Uterus (tissue), 4 donors: Measurements from ENCODE around the gene PRXL2A. TPM values are rescaled to one million over a fixed set of nuclear protein-coding genes. Genes with fewer than 3 reads are reported as not detected.
"Not testable (repeated sequence)": the region's sequence is repeated elsewhere in the genome, so short reads cannot be mapped to it uniquely, and the experiment has no call there.

ENCODE experiments used
- DNase-seq, 2 donors: peaks; one replicate each; pipeline ENCODE4 v3.0.0-alpha.2; 2019 to 2020
- H3K27ac ChIP-seq, 2 donors: fragments of 200-600 bp; sonication (generic); 1 replicate in 1 of 2; 2 replicates in 1 of 2; pipeline ENCODE4 v1.5.1; 2016 to 2018
- H3K27me3 ChIP-seq, 2 donors: fragments of 200-600 bp; sonication (generic); one replicate each; pipeline ENCODE4 v1.5.1; 2018 to 2019; ENCODE audit warnings: control low read depth in 1 of 2
- H3K36me3 ChIP-seq, 2 donors: fragments of 200-600 bp; sonication (generic); one replicate each; pipeline ENCODE4 v1.5.1; 2019; ENCODE audit warnings: control low read depth in 1 of 2
- H3K4me1 ChIP-seq, 2 donors: fragments of 200-600 bp; sonication (generic); one replicate each; pipeline ENCODE4 v1.5.1; 2018 to 2019; ENCODE audit warnings: control low read depth in 1 of 2
- H3K4me3 ChIP-seq, 2 donors: fragments of 200-600 bp; sonication (generic); 1 replicate in 1 of 2; 2 replicates in 1 of 2; pipeline ENCODE4 v1.5.1; 2018 to 2019; ENCODE audit warnings: mild to moderate bottlenecking in 1 of 2
- H3K9me3 ChIP-seq, 2 donors: fragments of 200-600 bp; sonication (generic); one replicate each; pipeline ENCODE4 v1.5.1; 2019; ENCODE audit warnings: control low read depth in 1 of 2
- POLR2A ChIP-seq, 2 donors: fragments of 450-650 bp; IDR thresholded peaks; one replicate each; pipeline ENCODE4 v1.6.1; 2016; ENCODE audit warnings: antibody characterized with exemption in 2 of 2, mild to moderate bottlenecking in 1 of 2, moderate library complexity in 1 of 2
- intact Hi-C: fragments of 100-400 bp; cut with DNase I; formaldehyde crosslinking; loops from one replicate; pipeline ENCODE4 v1.15.1; 2023; ENCODE audit warnings: low total_unique reads
- total RNA-seq, 4 donors: library from RNA; depleted of rRNA in 3 of 4; stranded (reverse); fragments of >200 nt in 3 of 4; gene quantifications; one replicate each; pipeline versions ENCODE4 v1.1.0 to v1.2.4, GENCODE V29; 2014 to 2023
- TF ChIP-seq, protein P1 (sequence below), 4 experiments: fragments of 200-600 bp in 2 of 4; fragments of 450-650 bp in 2 of 4; sonication (generic) in 2 of 4; IDR thresholded peaks; one replicate each; pipeline ENCODE4 v1.5.1; 2016 to 2019; ENCODE audit warnings: antibody characterized with exemption in 4 of 4, mild to moderate bottlenecking in 2 of 4, moderate library complexity in 1 of 4
- donor health status: DM: yes; HTN: yes; CAD: no.

PRXL2A gene
- total RNA-seq, 4 donors from 2014 or later, result 12.3 to 70.7 (median 50.9) TPM

DNA sequence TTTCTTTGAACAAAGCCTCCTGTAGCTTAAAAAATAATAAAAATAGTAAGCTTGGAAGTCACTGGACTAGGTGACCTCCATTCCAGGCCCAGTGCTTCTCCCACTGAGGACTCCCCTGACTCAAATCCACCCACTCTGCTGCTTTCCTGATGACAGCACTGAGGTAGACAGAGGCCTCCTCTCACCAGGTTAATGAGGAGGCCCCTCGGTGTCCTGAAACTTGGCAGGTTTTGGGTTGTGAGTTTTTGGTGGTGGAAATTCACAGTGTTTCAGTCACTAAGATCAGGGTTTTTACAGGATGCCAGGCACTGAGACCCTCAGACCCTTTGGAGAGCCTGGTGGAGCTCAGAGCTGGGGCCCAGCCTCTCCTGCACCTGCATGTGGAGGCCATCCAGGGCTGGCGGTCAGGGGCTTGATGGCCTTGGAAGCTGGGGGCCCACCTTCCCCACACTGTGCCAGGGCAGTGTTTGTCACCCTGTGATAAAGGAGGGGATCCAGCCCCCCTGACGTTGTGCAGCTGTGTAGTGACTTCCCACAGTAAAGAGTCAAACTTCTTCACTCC lies 64.8 kb downstream of the PRXL2A start:
- no peak for DNase-seq
- Histone ChIP-seq H3K4me1 (peaks cover 0 to 3% of the 10 kb centered on the region in 2 donors), H3K27ac (peak overlapping the region in 1 of 2 donors; percentile 1), H3K27me3 (no peaks in the 10 kb centered on the region), H3K36me3 (no peaks in the 10 kb centered on the region), H3K4me3 (no peak overlapping the region), H3K9me3 (peaks cover 0 to 2% of the 10 kb centered on the region in 2 donors)
- intact Hi-C loops, result no loop called here
- TF ChIP-seq POLR2A (IDR thresholded peaks at IDR 0.05), result no peak
- TF ChIP-seq, protein P1, sequence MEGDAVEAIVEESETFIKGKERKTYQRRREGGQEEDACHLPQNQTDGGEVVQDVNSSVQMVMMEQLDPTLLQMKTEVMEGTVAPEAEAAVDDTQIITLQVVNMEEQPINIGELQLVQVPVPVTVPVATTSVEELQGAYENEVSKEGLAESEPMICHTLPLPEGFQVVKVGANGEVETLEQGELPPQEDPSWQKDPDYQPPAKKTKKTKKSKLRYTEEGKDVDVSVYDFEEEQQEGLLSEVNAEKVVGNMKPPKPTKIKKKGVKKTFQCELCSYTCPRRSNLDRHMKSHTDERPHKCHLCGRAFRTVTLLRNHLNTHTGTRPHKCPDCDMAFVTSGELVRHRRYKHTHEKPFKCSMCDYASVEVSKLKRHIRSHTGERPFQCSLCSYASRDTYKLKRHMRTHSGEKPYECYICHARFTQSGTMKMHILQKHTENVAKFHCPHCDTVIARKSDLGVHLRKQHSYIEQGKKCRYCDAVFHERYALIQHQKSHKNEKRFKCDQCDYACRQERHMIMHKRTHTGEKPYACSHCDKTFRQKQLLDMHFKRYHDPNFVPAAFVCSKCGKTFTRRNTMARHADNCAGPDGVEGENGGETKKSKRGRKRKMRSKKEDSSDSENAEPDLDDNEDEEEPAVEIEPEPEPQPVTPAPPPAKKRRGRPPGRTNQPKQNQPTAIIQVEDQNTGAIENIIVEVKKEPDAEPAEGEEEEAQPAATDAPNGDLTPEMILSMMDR (IDR thresholded peaks at IDR 0.05), result no peak

DNA sequence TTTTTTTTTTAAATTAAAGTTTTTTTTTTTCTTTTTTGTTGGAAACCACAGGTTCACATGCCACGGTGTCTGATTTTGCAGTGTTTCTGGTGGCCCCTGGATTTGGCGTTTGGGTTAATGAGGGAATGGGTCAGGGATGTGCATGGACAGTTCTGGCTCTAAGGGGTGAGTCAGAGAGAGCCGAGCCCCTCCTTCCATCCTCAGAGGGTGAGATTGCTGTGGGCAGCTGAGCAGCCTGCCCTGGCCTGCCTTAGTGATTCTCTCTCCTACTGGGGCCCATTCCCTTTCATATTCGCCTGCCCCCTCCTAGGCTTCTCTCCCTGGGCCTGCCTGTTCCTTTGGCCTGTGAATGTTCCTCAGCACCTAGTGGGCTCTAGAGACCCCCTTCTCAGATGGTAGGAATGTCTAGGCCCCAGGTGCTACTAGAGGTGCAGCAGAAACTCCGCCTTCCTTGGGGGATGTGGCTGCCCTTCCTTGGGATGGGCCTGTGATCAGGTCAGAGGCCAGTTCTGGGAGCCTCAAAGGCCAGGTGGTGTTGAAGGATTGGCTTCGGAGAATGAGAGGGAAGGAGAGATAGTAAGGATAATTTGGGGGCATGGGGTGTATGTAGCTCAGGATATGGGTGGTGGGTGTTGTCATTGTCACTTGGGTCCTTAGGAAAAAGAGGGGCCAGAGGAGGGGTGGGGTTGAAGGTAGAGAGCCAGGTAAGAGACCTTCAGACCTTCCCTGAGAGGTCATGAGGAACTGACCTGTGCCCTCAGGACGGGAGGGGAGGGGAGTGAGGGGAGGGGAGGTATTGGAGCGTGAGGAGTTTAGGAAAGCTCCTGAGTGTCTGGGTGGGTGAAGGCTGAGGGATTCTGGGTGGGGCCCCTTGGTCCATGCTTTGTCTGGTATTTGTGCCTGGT lies 65.6 kb downstream of the PRXL2A start:
- intact Hi-C loops, result no loop called here
- no peak for DNase-seq
- no peaks in the 10 kb centered on the region for H3K4me1 ChIP-seq
- H3K9me3 ChIP-seq, result peaks cover 0 to 4% of the 10 kb centered on the region in 2 donors
- TF ChIP-seq, protein P1 (IDR thresholded peaks at IDR 0.05), result no peak
- no peak for TF ChIP-seq POLR2A (IDR thresholded peaks at IDR 0.05)
- H3K4me3 ChIP-seq, result no peak overlapping the region
- no peaks in the 10 kb centered on the region for H3K36me3 ChIP-seq
- H3K27me3 ChIP-seq, result no peaks in the 10 kb centered on the region
- peak overlapping the region in 1 of 2 donors; percentile 3 for H3K27ac ChIP-seq

DNA sequence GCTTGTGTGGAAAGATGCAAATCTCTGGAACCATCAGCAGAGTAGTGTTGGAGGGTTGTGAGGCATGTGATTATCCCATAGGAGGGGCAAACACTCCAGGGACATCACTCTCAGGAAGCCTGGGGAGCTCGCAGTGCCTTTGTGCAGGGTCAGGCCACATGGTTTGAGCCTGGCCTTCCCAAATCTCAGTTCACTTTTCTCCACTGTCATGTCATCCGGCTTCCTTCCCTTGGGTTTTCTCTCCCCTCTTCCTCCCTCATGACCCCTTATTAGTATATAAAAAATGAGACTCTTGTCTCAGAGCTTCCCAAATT lies 66.2 kb downstream of the PRXL2A start:
- Histone ChIP-seq H3K4me1 (no peaks in the 10 kb centered on the region), H3K27ac (no peak overlapping the region), H3K36me3 (no peaks in the 10 kb centered on the region), H3K9me3 (peaks cover 0 to 4% of the 10 kb centered on the region in 2 donors), H3K27me3 (no peaks in the 10 kb centered on the region), H3K4me3 (no peak overlapping the region)
- DNase-seq, result no peak
- no peak for TF ChIP-seq POLR2A (IDR thresholded peaks at IDR 0.05)
- TF ChIP-seq, protein P1 (IDR thresholded peaks at IDR 0.05), result no peak
- intact Hi-C loops, result no loop called here

DNA sequence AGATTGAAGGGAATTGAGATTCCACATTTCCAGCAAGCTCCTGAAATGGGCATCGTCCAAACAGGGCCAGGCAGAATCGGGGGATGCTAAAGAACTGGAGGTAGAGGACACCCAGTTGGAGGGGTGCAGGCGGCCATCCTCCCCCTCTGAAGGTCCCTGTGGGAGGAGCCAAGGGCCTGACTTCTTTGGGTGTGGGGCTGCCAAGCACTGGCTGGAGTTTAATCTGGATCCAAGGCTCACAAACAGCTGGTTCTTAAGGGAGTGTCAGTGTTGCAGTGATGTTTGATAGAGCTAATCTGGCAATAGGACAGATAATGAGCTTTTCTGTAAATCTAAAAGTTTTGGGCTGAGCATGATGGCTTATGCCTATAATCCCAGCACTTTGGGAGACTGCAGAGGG lies 66.6 kb downstream of the PRXL2A start:
- Histone ChIP-seq H3K9me3 (peaks cover 0 to 4% of the 10 kb centered on the region in 2 donors), H3K27ac (peak overlapping the region in 1 of 2 donors; percentile 35), H3K27me3 (no peaks in the 10 kb centered on the region), H3K36me3 (no peaks in the 10 kb centered on the region), H3K4me1 (no peaks in the 10 kb centered on the region), H3K4me3 (no peak overlapping the region)
- TF ChIP-seq, protein P1 (IDR thresholded peaks at IDR 0.05), result no peak
- no peak for TF ChIP-seq POLR2A (IDR thresholded peaks at IDR 0.05)
- DNase-seq, result no peak
- intact Hi-C loops, result no loop called here

DNA sequence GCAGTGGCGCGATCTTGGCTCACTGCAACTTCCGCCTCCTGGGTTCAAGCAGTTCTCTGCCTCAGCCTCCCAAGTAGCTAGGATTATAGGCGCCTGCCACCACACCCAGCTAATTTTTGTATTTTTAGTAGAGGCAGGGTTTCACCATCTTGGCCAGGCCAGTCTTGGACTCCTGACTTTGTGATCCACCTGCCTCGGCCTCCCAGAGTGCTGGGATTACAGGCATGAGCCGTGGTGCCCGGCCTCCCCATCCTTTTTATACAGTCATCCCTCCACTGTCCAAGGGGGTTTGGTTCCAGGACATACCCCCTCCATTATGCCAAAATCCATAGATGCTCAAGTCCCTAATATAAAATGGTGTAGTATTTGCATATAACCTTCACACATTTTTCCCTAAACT lies 67.3 kb downstream of the PRXL2A start:
- H3K4me3 ChIP-seq, H3K9me3 ChIP-seq, H3K4me1 ChIP-seq, intact Hi-C loops, DNase-seq, H3K27me3 ChIP-seq, H3K36me3 ChIP-seq, H3K27ac ChIP-seq: not testable (repeated sequence)
